ENCODE results near the gene TRAF1.

The TRAF1 gene

GRCh38 chr9:120904061-120904977 lies 22.3 kb downstream of the TRAF1 start:
- Histone ChIP-seq H3K27me3 (ENCODE audit: insufficient read depth, low read length, poor library complexity, severe bottlenecking) (no peaks in the 10 kb centered on the region), H3K36me3 (ENCODE audit: insufficient read depth, low read length) (no peaks in the 10 kb centered on the region), H3K4me1 (ENCODE audit: insufficient read depth, low read length, poor library complexity, severe bottlenecking) (peaks cover 69% of the 10 kb centered on the region), H2AFZ (ENCODE audit: low read length) (no peak overlapping the region), H3F3A (ENCODE audit: low read depth) (no peaks in the 10 kb centered on the region), H3K9ac (ENCODE audit: low read depth, low read length, poor library complexity, severe bottlenecking) (peak overlapping the region; percentile 35), H3K79me2 (ENCODE audit: insufficient read depth, low read length) (no peaks in the 10 kb centered on the region), H3K9me2 (replicated peaks; ENCODE audit: low read depth, low read length) (no peaks in the 10 kb centered on the region), H3K9me3 (ENCODE audit: insufficient read depth, low read depth, low read length) (no peaks in the 10 kb centered on the region), H3K4me2 (ENCODE audit: low read depth, low read length, poor library complexity, severe bottlenecking) (no peak overlapping the region), H4K20me1 (ENCODE audit: insufficient read depth, low read length, poor library complexity, severe bottlenecking) (no peaks in the 10 kb centered on the region), H3K4me3 (ENCODE audit: low read length, poor library complexity, severe bottlenecking) (no peak overlapping the region)
- no peak for TF ChIP-seq EZH2phosphoT487 (IDR thresholded peaks at IDR 0.05; ENCODE audit: borderline replicate concordance)
- no peak for TF ChIP-seq CTCF (conservative IDR thresholded peaks at IDR 0.05; ENCODE audit: low read length)

DNA sequence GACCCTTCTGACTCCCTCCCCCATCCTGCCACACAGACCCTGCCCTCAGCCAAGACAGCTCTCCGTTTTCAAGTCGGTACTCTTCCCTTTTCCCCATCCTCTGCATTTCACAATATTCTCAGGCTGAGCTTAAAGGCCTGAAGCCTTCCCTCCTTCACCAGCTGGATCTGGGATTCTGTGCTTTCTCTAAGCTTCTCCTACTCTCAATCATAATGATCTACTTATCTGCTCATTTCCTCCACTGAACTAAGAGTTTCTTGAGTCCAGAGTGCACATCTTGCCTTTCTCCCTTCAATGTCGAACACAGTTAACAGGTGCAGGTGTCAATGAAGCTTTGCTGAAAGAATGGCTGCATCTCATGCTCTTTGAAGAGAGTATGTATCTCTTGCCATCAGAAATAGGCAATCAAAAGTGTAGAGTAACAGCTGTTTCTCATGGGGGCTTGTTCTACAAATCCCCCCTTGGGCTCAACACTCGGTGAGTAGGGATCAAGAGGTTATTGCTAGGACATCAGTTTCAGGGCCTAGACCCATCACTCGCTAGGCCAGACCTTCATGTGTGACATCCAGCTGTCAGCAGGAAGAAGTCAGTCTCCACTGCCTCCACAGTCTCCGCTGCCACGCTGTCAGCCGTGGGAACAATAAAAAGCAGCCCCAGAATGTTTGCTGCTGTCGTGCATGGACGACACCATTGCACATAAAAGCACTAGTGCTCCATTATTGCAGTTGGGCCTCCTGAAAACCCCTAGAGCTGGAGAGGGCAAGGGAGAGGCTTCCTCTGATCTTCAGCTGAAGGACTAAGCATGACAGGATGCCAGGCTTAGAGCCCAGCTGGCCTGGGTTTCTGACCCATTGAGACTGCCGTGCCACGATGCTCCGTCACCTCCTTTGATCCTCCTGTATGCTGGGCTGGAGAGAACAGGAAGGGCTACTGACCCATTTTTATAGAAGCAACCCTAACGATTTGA lies 23.7 kb downstream of the TRAF1 start:
- Histone ChIP-seq H3F3A (ENCODE audit: low read depth) (no peaks in the 10 kb centered on the region), H3K27me3 (ENCODE audit: insufficient read depth, low read length, poor library complexity, severe bottlenecking) (no peaks in the 10 kb centered on the region), H3K4me1 (ENCODE audit: insufficient read depth, low read length, poor library complexity, severe bottlenecking) (peaks cover 73% of the 10 kb centered on the region), H3K4me3 (ENCODE audit: low read length, poor library complexity, severe bottlenecking) (no peak overlapping the region), H3K9ac (ENCODE audit: low read depth, low read length, poor library complexity, severe bottlenecking) (peak overlapping the region; percentile 35), H3K36me3 (ENCODE audit: insufficient read depth, low read length) (no peaks in the 10 kb centered on the region), H3K9me3 (ENCODE audit: insufficient read depth, low read depth, low read length) (no peaks in the 10 kb centered on the region), H3K79me2 (ENCODE audit: insufficient read depth, low read length) (no peaks in the 10 kb centered on the region), H4K20me1 (ENCODE audit: insufficient read depth, low read length, poor library complexity, severe bottlenecking) (no peaks in the 10 kb centered on the region), H3K4me2 (ENCODE audit: low read depth, low read length, poor library complexity, severe bottlenecking) (peak overlapping the region; percentile 8), H2AFZ (ENCODE audit: low read length) (no peak overlapping the region), H3K9me2 (replicated peaks; ENCODE audit: low read depth, low read length) (no peaks in the 10 kb centered on the region)
- TF ChIP-seq EZH2phosphoT487 (IDR thresholded peaks at IDR 0.05; ENCODE audit: borderline replicate concordance) (no peak), CTCF (conservative IDR thresholded peaks at IDR 0.05; ENCODE audit: low read length) (no peak)

- Histone ChIP-seq H3K4me2 (ENCODE audit: low read depth, low read length, poor library complexity, severe bottlenecking) (no peak overlapping the region), H3K4me1 (ENCODE audit: insufficient read depth, low read length, poor library complexity, severe bottlenecking) (peaks cover 79% of the 10 kb centered on the region), H3F3A (ENCODE audit: low read depth) (no peaks in the 10 kb centered on the region), H3K9me2 (replicated peaks; ENCODE audit: low read depth, low read length) (no peaks in the 10 kb centered on the region), H3K4me3 (ENCODE audit: low read length, poor library complexity, severe bottlenecking) (no peak overlapping the region), H3K9ac (ENCODE audit: low read depth, low read length, poor library complexity, severe bottlenecking) (no peak overlapping the region), H3K9me3 (ENCODE audit: insufficient read depth, low read depth, low read length) (no peaks in the 10 kb centered on the region), H4K20me1 (ENCODE audit: insufficient read depth, low read length, poor library complexity, severe bottlenecking) (no peaks in the 10 kb centered on the region), H3K36me3 (ENCODE audit: insufficient read depth, low read length) (no peaks in the 10 kb centered on the region), H2AFZ (ENCODE audit: low read length) (no peak overlapping the region), H3K27me3 (ENCODE audit: insufficient read depth, low read length, poor library complexity, severe bottlenecking) (no peaks in the 10 kb centered on the region), H3K79me2 (ENCODE audit: insufficient read depth, low read length) (no peaks in the 10 kb centered on the region)
- TF ChIP-seq CTCF (conservative IDR thresholded peaks at IDR 0.05; ENCODE audit: low read length) (no peak), EZH2phosphoT487 (IDR thresholded peaks at IDR 0.05; ENCODE audit: borderline replicate concordance) (no peak)
Measured at GRCh38 chr9:120901755-120902568, 24.6 kb downstream of the TRAF1 start.
